ENCODE measurements around the gene DENND5A. TPM values are rescaled to one million over a fixed set of nuclear protein-coding genes. Genes with fewer than 3 reads are reported as not detected.

Gene DENND5A
- total RNA-seq, 4 donors from 2014 or later, result 79.2 to 151 (median 96.2) TPM

DNA sequence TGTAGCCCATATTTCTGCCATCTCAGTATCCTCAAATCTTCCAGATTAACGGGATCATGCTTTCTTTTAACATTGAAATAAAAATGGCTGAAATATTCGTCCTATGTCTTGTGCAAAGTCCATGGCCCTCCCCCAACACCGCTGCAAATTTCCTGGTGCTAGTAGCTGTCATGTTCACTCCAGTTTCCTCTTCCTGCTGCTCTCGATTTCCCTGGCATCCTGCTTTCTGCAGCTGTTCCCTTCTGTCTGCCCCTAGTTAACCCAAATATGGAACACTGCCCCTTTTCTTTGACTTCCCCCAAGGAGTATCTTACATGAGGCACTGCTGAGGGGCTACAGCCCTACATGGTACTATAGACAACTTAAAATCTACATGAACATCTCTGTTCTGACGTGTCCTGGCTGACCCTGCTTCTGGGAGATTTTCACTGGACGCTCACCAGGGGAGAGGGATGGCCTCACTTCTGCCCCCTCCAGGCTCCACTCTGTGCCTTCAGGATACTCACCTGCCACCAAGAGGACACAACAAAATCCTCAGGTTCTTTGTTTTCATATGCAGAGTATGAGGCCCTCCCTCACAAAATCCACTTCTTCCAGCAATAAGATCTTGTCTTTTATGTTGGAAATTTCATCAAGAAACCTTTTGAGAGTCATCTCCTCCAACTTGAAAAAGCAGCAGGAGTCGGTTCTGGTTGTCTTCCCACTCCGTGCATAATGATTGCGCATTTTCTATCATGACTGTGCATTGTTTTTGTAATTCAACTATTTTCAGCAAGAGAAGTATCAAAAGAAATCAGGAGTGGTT is 144.3 kb downstream of the DENND5A start:
- no peak for ATAC-seq
- Histone ChIP-seq H3K9me3 (no peaks in the 10 kb centered on the region), H3K4me3 (no peak overlapping the region), H3K27me3 (no peaks in the 10 kb centered on the region), H3K4me1 (no peaks in the 10 kb centered on the region), H3K27ac (no peak overlapping the region), H3K36me3 (peaks cover 0 to 8% of the 10 kb centered on the region in 2 donors)
- TF ChIP-seq POLR2A (IDR thresholded peaks at IDR 0.05), result no peak
- no peak for TF ChIP-seq POLR2AphosphoS5 (IDR thresholded peaks at IDR 0.05)
- peak in 1 of 4 experiments; percentile 20 for TF ChIP-seq CTCF (IDR thresholded peaks at IDR 0.05)
- no peak for TF ChIP-seq EP300 (IDR thresholded peaks at IDR 0.05)
- 56 to 73% methylated on average over 8 to 9 of the region's 9 CpGs for WGBS, 2 donors (ENCODE audit: low coverage in 1 of 2)

DNA sequence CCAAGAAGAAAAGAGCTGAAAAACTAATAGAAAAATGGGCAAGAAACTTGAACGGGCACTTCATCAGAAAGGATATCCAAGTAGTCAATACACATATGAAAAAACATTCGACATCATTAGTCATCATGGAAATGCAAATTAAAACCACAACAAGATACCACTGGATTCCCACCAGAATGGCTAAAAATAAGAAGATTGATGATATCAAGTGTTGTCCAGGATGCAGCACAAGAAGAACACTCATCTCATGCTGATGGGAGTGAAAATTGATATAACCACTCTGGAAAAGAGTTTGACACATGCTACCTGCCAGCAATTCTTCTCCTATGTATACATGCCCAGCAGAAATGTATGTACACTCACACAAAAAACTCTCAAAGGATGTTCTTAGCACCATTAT is 146.9 kb downstream of the DENND5A start:
- Histone ChIP-seq H3K36me3 (peaks cover 0 to 14% of the 10 kb centered on the region in 2 donors), H3K4me1 (no peaks in the 10 kb centered on the region), H3K27ac (no peak overlapping the region), H3K9me3 (peaks cover 0 to 12% (median 0%) of the 10 kb centered on the region in 3 donors), H3K27me3 (no peaks in the 10 kb centered on the region), H3K4me3 (no peak overlapping the region)
- WGBS, 2 donors (ENCODE audit: low coverage in 1 of 2), result 80 to 98% methylated on average over 1 to 2 of the region's 2 CpGs
- TF ChIP-seq CTCF (IDR thresholded peaks at IDR 0.05) (no peak), POLR2AphosphoS5 (IDR thresholded peaks at IDR 0.05) (no peak), EP300 (IDR thresholded peaks at IDR 0.05) (no peak)
- no peak for ATAC-seq

GRCh38 chr11:9112075-9112474 is 153.1 kb downstream of the DENND5A start:
- Histone ChIP-seq H3K9me3 (peaks cover 0 to 30% (median 0%) of the 10 kb centered on the region in 3 donors), H3K4me1 (no peaks in the 10 kb centered on the region), H3K4me3 (no peak overlapping the region), H3K27ac (no peak overlapping the region), H3K36me3 (peaks cover 0 to 6% of the 10 kb centered on the region in 2 donors), H3K27me3 (no peaks in the 10 kb centered on the region)
- 96% methylated on average over 2 of the region's 2 CpGs; no CpG with 5 or more reads in 1 of the 2 donors for WGBS, 2 donors (ENCODE audit: low coverage in 1 of 2)
- no peak for ATAC-seq
- TF ChIP-seq CTCF (IDR thresholded peaks at IDR 0.05) (no peak), EP300 (IDR thresholded peaks at IDR 0.05) (no peak), POLR2A (IDR thresholded peaks at IDR 0.05) (no peak), POLR2AphosphoS5 (IDR thresholded peaks at IDR 0.05) (no peak)

- H3K36me3 ChIP-seq, result no peaks in the 10 kb centered on the region
- H3K9me3 ChIP-seq, result peaks cover 0 to 30% (median 0%) of the 10 kb centered on the region in 3 donors
- no peaks in the 10 kb centered on the region for H3K4me1 ChIP-seq
- no peak overlapping the region for H3K4me3 ChIP-seq
- no peak for ATAC-seq
- TF ChIP-seq POLR2AphosphoS5 (IDR thresholded peaks at IDR 0.05), result no peak
- H3K27me3 ChIP-seq, result no peaks in the 10 kb centered on the region
- 58 to 88% methylated on average over 2 to 3 of the region's 3 CpGs for WGBS, 2 donors (ENCODE audit: low coverage in 1 of 2)
- no peak overlapping the region for H3K27ac ChIP-seq
Measured at GRCh38 chr11:9109858-9110731, 155.1 kb downstream of the DENND5A start.

DNA sequence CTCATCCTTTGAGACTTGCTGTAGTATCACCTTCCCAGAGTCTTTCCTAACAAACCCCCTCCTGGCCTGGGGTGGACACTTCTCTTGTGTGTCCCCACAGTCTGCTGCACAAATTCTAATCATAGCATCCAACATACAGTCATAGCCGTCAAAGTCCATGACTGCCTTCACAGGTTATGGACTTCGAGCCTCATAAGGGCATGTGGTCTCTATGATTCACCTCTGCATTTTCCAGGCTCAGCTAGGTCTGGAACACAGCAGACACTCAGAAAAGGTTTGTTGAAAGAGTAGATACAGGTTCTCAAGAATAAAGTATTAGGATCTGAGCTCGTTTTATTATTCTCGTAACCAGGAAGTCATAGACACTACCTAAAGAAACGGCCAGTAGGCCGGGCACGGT is 160.6 kb downstream of the DENND5A start:
- WGBS, 2 donors (ENCODE audit: low coverage in 1 of 2), result 85 to 92% methylated on average over 4 to 7 of the region's 7 CpGs
- TF ChIP-seq POLR2AphosphoS5 (IDR thresholded peaks at IDR 0.05) (no peak), EP300 (IDR thresholded peaks at IDR 0.05) (no peak), POLR2A (IDR thresholded peaks at IDR 0.05) (no peak), CTCF (IDR thresholded peaks at IDR 0.05) (no peak)
- H3K4me3 ChIP-seq, result no peak overlapping the region
- no peak for ATAC-seq
- no peak overlapping the region for H3K27ac ChIP-seq
- no peaks in the 10 kb centered on the region for H3K4me1 ChIP-seq
- no peaks in the 10 kb centered on the region for H3K9me3 ChIP-seq
- H3K36me3 ChIP-seq, result no peaks in the 10 kb centered on the region
- no peaks in the 10 kb centered on the region for H3K27me3 ChIP-seq
